HT1080 (cell line): Measurements from ENCODE around the gene PPP6R3. TPM values are rescaled to one million over a fixed set of nuclear protein-coding genes. Genes with fewer than 3 reads are reported as not detected.

Experiments
- DNase-seq: peaks from one replicate; pipeline ENCODE4 v3.0.0-alpha.2; 2015; ENCODE audit warnings: low read depth
- total RNA-seq: library from RNA; depleted of rRNA; stranded (reverse); fragments of >200 nt; shearing (Covaris generic); gene quantifications from 2 replicates; pipeline ENCODE4 v1.2.3, GENCODE V29; 2014

Gene PPP6R3
- total RNA-seq, 1 experiment from 2014 or later, result 111 TPM

DNA sequence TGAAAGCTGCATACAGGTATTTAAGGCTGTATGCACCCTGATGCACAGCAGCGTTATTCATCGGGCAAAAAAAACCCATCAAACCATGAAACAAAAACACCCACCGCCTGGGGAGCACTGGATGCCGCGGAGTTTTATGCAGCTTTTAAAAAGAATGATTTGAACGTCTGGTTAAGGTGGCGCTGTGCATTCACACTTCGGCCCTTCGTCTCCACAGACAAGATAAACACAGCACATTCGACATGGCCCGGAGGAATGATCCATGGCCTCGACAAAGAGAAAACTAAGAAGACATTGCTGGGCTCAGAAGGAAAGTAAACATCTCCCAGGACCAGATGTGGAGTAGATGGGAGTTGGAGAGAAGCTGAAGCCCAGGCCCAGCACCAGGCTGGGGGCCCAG lies 183.0 kb downstream of the PPP6R3 start:
- DNase-seq, result no peak

DNA sequence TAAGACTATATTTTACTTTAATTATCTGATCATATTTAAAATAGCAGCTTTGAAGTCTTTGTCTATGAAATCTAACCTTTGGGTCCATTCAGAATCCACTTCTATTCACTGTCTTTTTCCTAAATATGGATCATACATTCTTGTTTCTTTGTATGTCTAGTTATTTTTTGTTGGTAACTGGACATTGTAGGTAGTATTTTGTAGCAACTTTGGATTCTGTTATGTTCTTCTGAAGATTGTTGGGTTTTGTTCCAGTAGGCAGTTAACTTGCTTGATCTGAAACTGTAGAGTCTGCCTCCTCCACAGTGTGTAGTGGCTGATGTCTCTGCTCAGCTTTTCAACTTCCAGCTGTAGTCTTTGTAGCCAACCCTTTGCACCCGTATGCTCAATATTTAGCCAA lies 186.3 kb downstream of the PPP6R3 start:
- no peak for DNase-seq

DNA sequence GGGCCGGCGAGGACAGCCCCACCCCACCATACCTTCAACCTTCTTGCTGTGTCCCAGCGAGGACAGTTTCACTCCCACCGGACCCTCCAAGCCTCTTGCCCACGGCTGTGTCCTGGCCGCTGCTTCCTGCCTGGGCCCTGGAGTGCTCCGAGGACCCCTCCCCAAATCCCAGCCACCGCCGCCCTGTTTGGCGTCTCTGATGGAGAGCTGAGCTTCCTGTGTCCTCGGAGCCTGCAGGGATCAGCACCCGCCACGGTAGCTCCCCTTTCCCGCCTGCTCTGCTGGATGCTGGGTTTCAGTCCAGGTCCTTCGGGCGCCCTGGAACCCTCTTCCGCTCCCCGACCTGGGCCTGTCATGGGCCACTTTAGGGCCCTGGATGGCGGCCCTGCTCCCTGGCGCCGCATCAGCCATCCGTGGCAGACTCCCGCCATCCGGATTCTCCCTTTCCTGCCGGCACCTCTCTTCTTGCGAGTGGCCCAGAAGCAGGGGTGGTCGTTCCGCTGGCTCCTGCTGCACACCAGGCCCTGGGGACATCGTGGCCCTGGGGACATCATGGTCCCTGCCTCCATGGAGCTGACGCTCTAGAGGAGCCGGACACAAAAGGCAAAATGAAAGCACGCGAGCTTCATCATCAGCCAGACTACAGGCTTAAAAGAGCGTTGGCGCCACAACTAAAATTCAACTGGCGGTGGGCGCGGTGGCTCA lies 189.5 kb downstream of the PPP6R3 start:
- DNase-seq, result no peak

DNA sequence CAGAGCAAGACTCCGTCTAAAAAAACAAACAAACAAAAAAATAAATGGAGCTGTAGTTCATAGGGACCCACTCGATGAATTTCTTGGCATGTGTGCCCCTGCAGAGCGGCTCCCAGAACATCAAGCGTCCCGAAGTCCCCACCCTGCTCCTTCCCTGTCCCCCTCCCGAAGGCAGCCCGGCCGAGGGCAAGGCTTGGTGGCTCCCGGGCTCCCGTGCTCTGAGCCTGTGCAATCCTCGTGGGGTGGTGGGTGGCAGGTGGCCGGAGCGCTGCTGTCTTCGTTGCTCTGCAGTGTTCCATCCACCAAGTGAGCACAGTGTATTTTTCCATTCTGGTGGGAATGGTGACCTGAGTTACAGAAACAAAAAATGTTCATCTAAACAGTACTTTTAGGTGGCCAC lies 190.2 kb downstream of the PPP6R3 start:
- no peak for DNase-seq

DNA sequence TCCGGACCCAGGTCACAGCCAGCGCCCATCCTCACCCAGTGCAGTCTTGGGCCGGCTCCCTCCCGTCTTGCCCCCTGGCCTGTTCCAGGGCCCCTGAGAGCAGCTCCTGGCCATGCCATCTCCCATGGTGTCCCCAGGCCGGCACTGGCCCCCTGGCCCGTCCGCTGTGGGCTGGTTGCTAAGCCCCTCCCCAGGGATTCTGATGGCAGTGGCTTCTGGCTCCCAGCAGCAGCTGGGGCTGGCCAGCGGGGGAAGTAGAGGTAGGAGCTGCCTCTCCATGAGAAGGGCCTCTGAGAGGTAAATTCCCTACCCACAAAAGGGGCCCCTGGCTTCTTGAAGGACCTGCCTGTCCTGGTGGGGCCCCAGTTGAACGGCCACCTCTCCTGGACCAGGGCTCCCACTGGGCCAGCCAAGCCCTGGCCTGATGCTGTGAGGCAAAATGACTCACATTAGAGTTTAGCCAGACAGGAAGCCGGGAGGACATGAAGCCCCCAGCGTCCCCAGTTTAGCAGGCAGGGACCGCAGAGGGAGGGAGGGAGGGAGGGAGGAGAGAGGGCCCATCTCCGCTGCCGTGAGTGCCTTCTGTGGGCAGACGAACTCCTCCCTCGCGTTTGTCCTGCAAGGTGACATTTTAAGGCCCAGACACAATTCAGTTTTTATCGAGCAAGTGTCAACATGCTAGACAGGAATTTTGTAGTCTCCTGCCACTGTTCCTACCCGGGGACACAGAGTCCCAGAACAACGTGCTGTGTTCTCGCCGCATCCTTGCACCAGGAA lies 190.8 kb downstream of the PPP6R3 start:
- DNase-seq, result no peak

DNA sequence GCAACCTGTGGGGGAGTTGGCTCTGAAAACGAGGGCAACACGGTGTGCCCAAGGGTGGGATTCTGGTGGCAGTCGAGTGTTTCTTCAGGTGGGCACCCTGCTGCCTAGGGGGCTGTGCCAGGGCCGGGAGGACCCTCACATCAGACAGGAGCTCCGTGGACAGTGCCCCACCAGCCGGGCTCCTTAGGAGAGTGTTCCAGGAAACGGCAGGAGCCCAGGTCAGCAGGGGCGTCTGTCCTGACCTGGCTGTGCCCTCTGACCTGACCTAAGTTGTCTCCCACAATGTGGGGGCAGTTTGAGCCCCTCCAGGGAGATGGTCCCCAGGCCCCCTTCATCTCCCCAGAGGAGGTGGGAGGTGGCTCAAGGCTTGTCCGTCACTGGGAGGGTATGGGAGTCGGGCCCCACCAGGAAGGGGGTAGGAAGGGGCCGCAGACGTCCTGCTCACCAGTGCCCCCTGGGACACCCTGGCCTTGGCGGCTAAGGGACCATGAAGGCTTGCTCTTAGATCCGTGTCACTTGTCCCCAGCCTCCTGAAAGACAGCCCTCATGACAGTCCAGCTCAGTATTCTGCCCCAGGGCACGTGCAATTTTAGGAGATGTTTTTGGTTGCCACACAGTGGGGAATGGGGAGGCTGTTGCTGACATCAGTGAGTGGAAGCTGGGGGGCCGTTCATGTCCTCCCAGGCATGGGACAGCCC lies 191.6 kb downstream of the PPP6R3 start:
- DNase-seq, result no peak

DNA sequence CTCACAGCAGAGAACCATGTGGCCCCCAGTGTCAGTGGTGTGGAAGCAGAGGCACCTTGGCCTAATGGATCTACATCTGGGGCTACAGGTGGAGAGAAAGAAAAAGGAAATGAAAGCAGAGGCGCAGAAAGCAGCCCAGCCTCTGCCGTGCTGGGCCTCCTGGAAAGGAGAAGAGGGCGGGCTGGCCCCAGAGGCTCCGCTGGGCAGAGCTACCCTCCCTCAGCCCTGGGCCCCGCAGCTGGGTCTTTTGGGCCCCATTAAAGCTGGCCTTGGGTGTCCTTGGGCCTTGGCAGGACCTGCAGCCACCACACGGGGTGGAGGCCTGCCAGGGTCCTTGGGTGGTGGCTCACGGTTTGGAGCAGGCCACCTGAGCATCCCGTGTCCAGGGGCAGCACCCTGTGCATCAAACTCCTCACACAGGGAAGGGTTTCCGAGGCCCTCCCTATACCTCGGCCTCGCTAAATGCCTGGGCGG lies 192.2 kb downstream of the PPP6R3 start:
- no peak for DNase-seq

DNA sequence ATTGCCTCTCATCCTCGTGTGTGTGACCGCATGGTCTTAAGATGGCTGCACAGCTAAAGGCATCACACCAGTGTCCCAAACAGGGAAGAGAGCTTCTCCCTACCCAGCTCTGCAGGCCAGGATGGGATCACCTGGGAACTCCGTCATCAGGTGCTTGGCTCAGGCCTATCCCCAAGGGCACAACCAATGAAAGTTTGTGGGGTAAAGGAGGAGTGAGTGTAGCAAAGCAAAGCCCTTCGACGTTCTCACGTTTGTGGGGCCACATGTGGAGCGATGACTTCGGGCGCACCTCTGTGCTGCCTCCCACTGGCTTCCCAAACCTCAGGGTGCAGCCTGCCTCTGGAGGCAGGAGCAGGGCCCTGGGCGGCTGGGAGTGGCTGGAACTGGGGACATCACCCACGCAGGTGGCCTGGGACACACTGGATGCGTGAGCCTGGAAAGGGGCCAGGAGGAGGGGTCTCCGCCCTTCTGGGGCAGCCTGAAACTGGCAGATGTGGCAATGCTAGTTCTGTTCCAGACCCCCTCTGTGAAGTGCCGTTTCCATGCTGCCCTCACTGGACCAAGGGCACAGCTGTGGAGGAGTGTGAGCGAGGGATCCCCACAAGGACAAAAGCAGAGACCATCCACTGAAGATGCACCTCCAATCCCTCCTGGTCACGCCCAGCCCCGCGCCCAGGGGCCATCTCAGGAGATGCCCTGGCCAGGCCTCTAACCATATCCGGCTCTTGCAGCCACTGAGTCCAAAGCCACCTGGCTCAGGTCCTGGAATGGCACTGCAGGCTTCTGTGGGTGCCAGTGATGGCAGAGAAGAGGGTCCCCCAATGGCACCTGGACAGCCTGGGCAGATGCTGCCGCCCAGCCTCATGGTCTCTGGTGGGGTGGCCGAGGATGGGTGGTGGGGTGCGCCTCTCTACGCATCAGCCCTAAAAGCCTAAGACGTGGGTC lies 193.2 kb downstream of the PPP6R3 start:
- DNase-seq, result no peak

DNA sequence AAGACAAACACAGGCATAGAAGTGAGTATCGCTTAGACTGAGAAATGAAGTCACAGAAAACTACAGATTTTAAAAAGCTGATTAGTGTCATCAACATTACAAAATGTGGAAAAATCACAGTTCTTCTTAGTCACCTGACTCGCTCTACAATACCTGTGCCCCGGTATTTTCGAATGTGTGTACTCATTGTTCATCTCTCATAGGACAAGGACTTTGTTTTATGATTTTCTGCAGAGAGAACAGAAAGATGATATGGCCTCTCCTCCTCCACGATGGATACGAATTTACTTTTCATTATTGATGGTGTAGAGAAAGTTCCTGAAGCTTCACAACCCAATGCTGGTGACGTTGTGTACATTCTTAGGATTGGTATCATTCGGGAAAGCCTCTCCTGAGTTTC lies 194.4 kb downstream of the PPP6R3 start:
- DNase-seq, result no peak

DNA sequence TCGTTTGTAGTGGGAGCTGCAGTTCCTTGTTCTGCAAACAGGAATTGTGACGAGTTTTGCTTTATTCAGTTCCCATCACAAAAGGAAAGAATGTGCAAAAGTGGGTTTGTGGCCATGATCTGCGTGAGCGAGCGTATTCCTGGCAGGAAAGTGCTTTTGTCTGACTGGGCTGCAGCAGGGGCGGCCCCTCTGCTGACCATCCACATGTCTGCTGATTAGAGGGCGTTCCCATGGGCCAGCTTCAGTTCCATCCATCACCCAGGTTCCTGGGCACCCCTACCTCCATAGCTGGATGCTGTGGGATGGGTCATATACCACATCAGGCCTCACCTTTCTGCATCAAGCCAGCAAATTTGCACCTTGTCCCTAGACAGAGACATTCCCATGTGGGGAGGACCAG lies 194.9 kb downstream of the PPP6R3 start:
- no peak for DNase-seq

GRCh38 chr11:68655806-68656205 lies 195.3 kb downstream of the PPP6R3 start:
- no peak for DNase-seq

DNA sequence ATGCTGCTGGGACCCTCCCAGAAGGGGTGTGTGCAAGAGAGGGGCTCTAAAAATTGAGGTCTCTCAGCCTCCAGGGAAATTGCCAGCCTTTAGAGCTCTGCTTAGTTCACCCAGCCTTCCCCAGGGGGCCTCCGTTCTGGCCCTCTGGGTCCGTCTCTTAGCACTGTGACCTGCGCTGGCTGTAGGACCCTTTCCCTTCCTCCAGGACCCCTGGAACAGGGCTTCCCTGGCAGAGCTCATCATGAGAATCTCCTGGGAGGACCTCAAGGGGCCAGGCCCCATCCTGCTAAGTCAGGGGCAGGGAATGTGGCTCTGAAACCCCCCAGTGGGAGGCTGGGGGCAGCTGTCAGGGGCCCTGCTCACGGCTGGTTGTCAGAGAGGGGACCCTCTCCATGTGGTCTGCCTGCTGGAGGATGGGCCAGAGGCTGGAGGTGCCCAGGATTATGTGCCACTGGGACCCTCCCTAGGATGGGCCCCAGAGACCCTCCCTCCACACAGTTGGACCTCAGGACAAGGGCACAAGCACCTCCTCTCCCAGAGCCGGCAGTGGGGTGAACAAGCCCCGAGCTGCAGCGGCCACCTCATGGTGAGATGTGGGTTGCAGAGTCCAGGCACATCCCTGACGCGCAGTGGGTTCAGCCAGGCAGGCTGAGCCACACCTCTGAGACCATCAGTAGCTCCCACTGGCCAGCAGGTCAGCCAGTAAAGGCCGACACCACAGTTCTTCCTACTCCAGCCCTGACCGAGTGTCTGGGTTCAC lies 196.6 kb downstream of the PPP6R3 start:
- DNase-seq, result no peak

DNA sequence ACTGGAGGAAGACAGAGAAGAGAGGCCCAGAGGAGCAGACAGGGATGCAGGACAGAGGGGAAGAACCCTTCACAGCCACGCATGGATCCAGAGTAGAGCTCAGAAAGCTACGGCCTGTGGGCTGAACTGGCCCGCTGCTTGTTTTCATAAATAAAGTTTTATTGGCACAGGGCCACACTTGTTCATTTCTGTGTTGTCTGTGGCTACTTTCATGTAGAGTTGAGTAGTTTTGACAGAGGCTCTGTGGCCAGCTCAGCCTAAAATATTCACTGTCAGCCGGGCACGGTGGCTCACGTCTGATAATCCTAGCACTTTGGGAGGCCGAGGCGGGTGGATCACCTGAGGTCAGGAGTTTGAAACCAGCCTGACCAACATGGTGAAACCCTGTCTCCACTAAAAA lies 197.5 kb downstream of the PPP6R3 start:
- no peak for DNase-seq

DNA sequence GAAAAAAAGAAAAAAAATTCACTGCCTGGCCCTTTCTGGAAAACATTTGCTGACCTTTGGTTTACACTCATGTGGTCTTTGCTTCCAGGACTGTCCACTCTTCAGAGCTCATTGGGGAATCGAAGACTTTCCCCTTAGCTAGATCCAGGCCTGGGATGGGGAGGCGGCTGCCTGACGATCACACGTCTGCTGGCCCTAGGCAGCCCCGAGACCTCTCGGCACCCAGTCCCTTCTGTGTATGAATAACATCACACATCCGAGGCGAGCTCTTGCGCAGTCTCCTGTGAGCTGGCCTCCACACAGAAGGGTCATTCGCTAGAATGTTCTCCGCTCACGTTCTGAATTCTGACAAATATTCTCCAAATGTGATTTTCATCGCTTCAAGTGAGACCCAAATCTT lies 198.1 kb downstream of the PPP6R3 start:
- no peak for DNase-seq

DNA sequence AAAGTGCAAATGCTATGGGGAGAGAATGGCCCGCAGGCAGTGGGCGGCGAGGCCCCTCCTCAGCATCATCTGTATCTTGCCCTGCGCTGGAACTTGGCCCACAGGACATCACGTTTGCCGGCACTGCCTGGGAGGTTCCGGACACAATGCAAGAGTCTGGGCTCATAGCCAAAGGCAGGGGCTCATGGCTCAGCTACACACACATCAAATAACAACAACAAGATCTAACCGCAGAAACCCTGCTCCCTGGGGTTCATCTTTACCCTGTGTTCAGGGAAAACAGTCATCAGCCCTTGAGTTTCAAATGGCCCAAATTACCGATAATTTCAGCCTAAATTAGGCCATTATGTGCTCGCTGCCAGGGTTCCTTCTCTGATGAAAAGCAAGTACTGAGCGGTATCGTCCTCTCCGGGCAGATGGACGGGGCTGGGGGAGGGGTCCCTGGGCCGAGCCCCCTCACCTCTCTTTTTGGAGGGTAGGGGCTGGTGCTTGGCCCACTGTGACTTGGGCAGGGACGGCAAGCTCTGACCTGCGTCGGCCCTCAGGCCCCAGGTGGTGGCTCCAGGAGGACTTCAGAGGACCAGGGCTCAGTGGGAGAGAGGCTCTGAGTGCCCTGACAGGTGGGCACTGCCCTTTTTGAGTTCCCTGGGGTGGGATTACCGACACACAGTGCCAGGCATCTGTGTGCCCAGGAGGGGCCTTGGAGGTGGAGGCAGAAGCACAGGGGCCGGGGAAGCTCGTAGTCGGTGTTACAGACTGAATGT lies 198.8 kb downstream of the PPP6R3 start:
- DNase-seq, result peak; percentile 87

DNA sequence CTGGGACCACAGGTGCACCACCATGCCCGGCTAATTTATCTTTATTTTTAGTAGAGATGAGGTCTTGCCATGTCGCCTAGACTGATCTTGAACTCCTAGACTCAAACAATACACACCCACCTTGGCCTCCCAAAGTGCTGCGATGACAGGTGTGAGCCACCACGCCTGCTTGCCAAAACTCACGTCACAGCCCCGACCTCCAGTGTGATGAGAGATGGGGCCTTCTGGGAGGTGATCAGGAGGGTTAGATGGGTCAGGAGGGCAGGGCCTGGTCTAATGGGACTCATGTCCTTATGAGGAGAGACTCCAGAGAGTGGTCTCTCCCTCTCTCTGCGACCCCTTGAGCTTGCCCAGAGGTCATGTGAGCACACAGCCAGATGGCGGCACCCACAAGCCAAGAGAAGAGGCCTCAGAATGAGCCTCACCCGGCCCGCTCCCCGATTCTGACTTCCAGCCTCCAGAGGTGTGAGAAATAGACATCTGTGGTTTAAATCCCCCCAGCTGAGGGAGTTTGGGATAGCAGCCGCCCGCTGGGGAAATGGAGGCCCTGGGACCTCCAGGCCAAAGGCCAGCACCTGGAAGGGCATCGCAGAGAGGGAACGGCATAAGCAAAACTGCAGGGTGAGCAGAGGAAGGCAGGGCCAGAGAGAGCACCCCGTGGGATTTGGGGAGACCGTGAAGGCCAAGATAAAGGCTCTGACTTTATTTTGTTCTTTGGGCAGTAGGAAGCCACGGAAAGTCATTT lies 199.7 kb downstream of the PPP6R3 start:
- no peak for DNase-seq

GRCh38 chr11:68661014-68661413 lies 200.5 kb downstream of the PPP6R3 start:
- DNase-seq, result no peak

DNA sequence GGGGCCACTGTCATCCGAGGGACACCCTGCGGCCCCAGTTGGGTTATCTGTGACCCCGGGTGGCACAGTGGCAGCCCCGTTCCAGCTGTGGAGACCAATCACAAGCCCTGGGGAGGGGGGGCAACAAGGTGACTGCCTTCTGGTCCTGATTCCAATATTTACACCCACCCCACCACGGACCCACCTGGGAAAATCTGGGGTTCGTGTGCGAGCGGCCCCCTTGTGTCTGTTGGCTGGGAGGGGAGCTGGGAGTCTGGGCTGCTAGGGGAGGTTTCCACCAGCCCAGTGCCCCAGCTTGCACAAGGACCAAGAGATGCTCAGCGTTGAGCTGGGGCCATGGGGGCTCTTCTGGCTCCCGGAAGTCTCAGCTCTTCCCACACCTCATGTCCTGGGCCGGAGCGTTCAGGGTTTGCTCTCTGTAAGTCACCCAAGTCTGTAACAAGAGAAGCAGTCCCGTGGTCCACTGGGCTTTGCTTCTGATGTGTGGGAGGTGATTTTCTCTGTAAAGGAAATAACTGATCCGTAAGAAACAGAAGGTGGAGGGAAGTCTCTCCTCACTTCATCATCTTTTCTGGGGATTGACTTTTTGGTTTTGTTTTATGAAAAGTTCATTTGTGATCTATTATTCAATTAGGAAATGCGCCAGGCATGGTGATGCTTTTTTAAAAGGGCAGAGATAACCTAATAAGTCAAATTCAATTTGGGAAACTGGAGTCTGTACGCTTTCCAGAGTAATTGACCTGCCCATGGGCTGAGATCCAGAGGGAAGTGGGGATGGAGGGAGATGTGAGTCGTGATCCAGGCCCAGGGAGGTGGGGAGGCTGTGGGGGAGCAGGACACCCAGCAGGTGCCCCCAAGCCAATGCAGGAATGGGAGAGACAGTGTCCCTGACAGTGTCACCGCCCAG lies 201.4 kb downstream of the PPP6R3 start:
- no peak for DNase-seq
